ENCODE results near the gene PLCL1. TPM values are rescaled to one million over a fixed set of nuclear protein-coding genes. Genes with fewer than 3 reads are reported as not detected.

PLCL1 gene
- total RNA-seq, 4 donors from 2014 or later = 0.34 to 4.2 (median 1.2) TPM

DNA sequence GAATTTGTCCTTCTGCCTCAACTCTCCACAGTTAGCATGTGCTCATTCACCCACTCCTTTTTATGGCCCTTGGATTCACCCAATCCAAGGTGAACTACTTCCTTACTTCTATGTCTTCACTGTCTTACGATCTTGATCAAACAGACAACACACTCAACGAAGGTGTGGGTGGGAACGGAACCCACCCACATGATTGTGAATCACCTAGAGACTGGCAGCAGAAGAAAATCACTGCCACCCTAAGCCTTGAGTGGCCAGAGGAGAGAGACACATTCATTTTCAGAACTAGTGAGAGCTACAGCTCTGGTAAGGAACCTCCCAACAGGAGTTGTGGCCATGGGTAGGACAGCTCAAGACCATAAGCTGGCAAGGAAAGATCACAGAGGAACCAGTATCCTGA is 194.3 kb downstream of the PLCL1 start:
- no peaks in the 10 kb centered on the region for H3K4me1 ChIP-seq
- H3K4me3 ChIP-seq = no peak overlapping the region
- no peaks in the 10 kb centered on the region for H3K36me3 ChIP-seq
- no peak for DNase-seq
- no peak overlapping the region for H3K27ac ChIP-seq
- H3K27me3 ChIP-seq = no peaks in the 10 kb centered on the region
- WGBS, 2 donors = no CpG with 5 or more reads among the region's 3 CpGs
- no peaks in the 10 kb centered on the region for H3K9me3 ChIP-seq
- intact Hi-C loops (cut with DNase I) = no loop called here
- TF ChIP-seq, protein P1, sequence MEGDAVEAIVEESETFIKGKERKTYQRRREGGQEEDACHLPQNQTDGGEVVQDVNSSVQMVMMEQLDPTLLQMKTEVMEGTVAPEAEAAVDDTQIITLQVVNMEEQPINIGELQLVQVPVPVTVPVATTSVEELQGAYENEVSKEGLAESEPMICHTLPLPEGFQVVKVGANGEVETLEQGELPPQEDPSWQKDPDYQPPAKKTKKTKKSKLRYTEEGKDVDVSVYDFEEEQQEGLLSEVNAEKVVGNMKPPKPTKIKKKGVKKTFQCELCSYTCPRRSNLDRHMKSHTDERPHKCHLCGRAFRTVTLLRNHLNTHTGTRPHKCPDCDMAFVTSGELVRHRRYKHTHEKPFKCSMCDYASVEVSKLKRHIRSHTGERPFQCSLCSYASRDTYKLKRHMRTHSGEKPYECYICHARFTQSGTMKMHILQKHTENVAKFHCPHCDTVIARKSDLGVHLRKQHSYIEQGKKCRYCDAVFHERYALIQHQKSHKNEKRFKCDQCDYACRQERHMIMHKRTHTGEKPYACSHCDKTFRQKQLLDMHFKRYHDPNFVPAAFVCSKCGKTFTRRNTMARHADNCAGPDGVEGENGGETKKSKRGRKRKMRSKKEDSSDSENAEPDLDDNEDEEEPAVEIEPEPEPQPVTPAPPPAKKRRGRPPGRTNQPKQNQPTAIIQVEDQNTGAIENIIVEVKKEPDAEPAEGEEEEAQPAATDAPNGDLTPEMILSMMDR (IDR thresholded peaks at IDR 0.05) = no peak
- no peak for TF ChIP-seq POLR2A (IDR thresholded peaks at IDR 0.05)

DNA sequence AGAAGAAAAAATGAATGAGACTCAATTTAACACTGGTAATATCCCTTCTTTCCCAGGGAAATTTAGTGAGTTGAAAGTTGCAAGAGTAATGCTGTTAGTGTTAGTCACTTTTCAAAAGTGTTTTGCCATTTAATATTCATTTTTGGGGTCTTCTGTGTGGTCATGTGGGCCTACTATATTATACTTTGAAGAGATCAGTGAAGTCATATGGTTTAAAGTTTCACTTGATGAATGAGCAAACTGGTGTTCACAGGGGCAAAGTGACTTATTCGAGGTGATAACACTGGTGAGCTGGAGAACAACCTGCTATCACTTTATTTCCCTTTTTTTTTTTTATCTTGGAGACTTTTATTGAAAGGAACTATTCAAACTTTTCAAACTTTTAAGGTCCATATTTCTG is 196.0 kb downstream of the PLCL1 start:
- no peak overlapping the region for H3K27ac ChIP-seq
- 67% methylated on average over 1 of the region's 1 CpG for WGBS, 2 donors
- intact Hi-C loops (cut with DNase I) = no loop called here
- H3K9me3 ChIP-seq = no peaks in the 10 kb centered on the region
- H3K4me1 ChIP-seq = no peaks in the 10 kb centered on the region
- DNase-seq = no peak
- H3K27me3 ChIP-seq = no peaks in the 10 kb centered on the region
- TF ChIP-seq, protein P1 (IDR thresholded peaks at IDR 0.05) = no peak
- TF ChIP-seq POLR2A (IDR thresholded peaks at IDR 0.05) = no peak
- no peaks in the 10 kb centered on the region for H3K36me3 ChIP-seq
- no peak overlapping the region for H3K4me3 ChIP-seq

GRCh38 chr2:198004173-198004572 is 199.8 kb downstream of the PLCL1 start:
- TF ChIP-seq POLR2A (IDR thresholded peaks at IDR 0.05) = no peak
- TF ChIP-seq, protein P1 (IDR thresholded peaks at IDR 0.05) = no peak
- no peaks in the 10 kb centered on the region for H3K36me3 ChIP-seq
- no peaks in the 10 kb centered on the region for H3K27me3 ChIP-seq
- intact Hi-C loops (cut with DNase I) = no loop called here
- H3K27ac ChIP-seq = no peak overlapping the region
- H3K4me3 ChIP-seq = no peak overlapping the region
- no peaks in the 10 kb centered on the region for H3K9me3 ChIP-seq
- DNase-seq = no peak
- H3K4me1 ChIP-seq = no peaks in the 10 kb centered on the region
- 52 to 59% methylated on average over 1 of the region's 1 CpG for WGBS, 2 donors

- Histone ChIP-seq H3K4me3 (no peak overlapping the region), H3K27me3 (no peaks in the 10 kb centered on the region), H3K36me3 (no peaks in the 10 kb centered on the region), H3K4me1 (no peaks in the 10 kb centered on the region), H3K9me3 (no peaks in the 10 kb centered on the region), H3K27ac (no peak overlapping the region)
- TF ChIP-seq, protein P1 (IDR thresholded peaks at IDR 0.05) = no peak
- TF ChIP-seq POLR2A (IDR thresholded peaks at IDR 0.05) = no peak
- intact Hi-C loops (cut with DNase I) = no loop called here
- 72 to 79% methylated on average over 11 of the region's 12 CpGs for WGBS, 2 donors
- DNase-seq = no peak
Observed at GRCh38 chr2:198004921-198005829, 200.8 kb downstream of the PLCL1 start.

DNA sequence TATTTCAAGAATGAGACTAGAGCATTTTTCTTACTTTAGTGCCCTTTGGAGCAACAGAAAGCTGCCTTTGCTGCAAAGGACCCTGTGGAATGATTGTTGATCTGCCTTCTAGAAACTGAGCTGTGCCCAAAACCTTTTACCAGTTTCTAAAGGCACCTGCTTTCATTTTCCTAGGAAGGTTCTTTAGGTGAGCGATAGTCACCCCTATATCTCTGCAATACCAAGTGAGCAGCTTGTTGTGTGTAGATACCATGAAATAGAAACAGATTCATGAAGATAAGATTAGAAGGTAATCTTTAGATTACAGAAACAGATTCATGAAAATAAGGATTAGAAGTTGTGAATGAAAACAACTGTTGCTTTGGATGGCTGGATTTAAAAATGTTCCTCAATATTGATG is 202.3 kb downstream of the PLCL1 start:
- Histone ChIP-seq H3K27ac (no peak overlapping the region), H3K36me3 (no peaks in the 10 kb centered on the region), H3K4me3 (no peak overlapping the region), H3K4me1 (no peaks in the 10 kb centered on the region), H3K27me3 (no peaks in the 10 kb centered on the region), H3K9me3 (no peaks in the 10 kb centered on the region)
- intact Hi-C loops (cut with DNase I) = no loop called here
- DNase-seq = no peak
- TF ChIP-seq, protein P1 (IDR thresholded peaks at IDR 0.05) = no peak
- TF ChIP-seq POLR2A (IDR thresholded peaks at IDR 0.05) = no peak
- 85 to 100% methylated on average over 1 of the region's 1 CpG for WGBS, 2 donors

Measured in esophagus squamous epithelium (tissue), 5 donors.